ENCODE data around the gene ALOX12B.

The ALOX12B gene

GRCh38 chr17:8048236-8048635 is 39.3 kb downstream of the ALOX12B start:
- H3K27me3 ChIP-seq (ENCODE audit: insufficient read depth, low read depth): no peaks in the 10 kb centered on the region
- H3K4me2 ChIP-seq: no peak overlapping the region
- H4K20me1 ChIP-seq (ENCODE audit: insufficient read depth): no peaks in the 10 kb centered on the region
- TF ChIP-seq CTCF (conservative IDR thresholded peaks at IDR 0.05; ENCODE audit: low read depth, low read length): no peak
- no peak overlapping the region for H3K4me3 ChIP-seq (IDR thresholded peaks at IDR 0.05; ENCODE audit: insufficient read depth, low read depth, low read length)
- no peak overlapping the region for H3K9ac ChIP-seq
- no peaks in the 10 kb centered on the region for H3K4me1 ChIP-seq (ENCODE audit: low read depth, poor library complexity, severe bottlenecking)
- H3K79me2 ChIP-seq (ENCODE audit: insufficient read depth, low read depth): no peaks in the 10 kb centered on the region
- H3K27ac ChIP-seq: no peak overlapping the region
- H2AFZ ChIP-seq (ENCODE audit: low read depth): no peak overlapping the region
- no peaks in the 10 kb centered on the region for H3K36me3 ChIP-seq (ENCODE audit: insufficient read depth)

GRCh38 chr17:8047769-8048110 is 39.8 kb downstream of the ALOX12B start:
- no peaks in the 10 kb centered on the region for H4K20me1 ChIP-seq (ENCODE audit: insufficient read depth)
- H3K27ac ChIP-seq: no peak overlapping the region
- no peak overlapping the region for H2AFZ ChIP-seq (ENCODE audit: low read depth)
- no peaks in the 10 kb centered on the region for H3K27me3 ChIP-seq (ENCODE audit: insufficient read depth, low read depth)
- H3K9ac ChIP-seq: no peak overlapping the region
- no peak overlapping the region for H3K4me3 ChIP-seq (IDR thresholded peaks at IDR 0.05; ENCODE audit: insufficient read depth, low read depth, low read length)
- TF ChIP-seq CTCF (conservative IDR thresholded peaks at IDR 0.05; ENCODE audit: low read depth, low read length): no peak
- H3K36me3 ChIP-seq (ENCODE audit: insufficient read depth): no peaks in the 10 kb centered on the region
- no peaks in the 10 kb centered on the region for H3K79me2 ChIP-seq (ENCODE audit: insufficient read depth, low read depth)
- H3K4me1 ChIP-seq (ENCODE audit: low read depth, poor library complexity, severe bottlenecking): no peaks in the 10 kb centered on the region
- H3K4me2 ChIP-seq: no peak overlapping the region

- H3K9ac ChIP-seq: no peak overlapping the region
- H3K27ac ChIP-seq: no peak overlapping the region
- H3K4me1 ChIP-seq (ENCODE audit: low read depth, poor library complexity, severe bottlenecking): no peaks in the 10 kb centered on the region
- no peaks in the 10 kb centered on the region for H3K27me3 ChIP-seq (ENCODE audit: insufficient read depth, low read depth)
- no peak for TF ChIP-seq CTCF (conservative IDR thresholded peaks at IDR 0.05; ENCODE audit: low read depth, low read length)
- no peaks in the 10 kb centered on the region for H3K36me3 ChIP-seq (ENCODE audit: insufficient read depth)
- H3K4me2 ChIP-seq: no peak overlapping the region
- H3K4me3 ChIP-seq (IDR thresholded peaks at IDR 0.05; ENCODE audit: insufficient read depth, low read depth, low read length): no peak overlapping the region
- no peaks in the 10 kb centered on the region for H4K20me1 ChIP-seq (ENCODE audit: insufficient read depth)
- H3K79me2 ChIP-seq (ENCODE audit: insufficient read depth, low read depth): no peaks in the 10 kb centered on the region
- no peak overlapping the region for H2AFZ ChIP-seq (ENCODE audit: low read depth)
Observed at GRCh38 chr17:8046929-8047768, 40.4 kb downstream of the ALOX12B start.

- Histone ChIP-seq H3K27ac (no peak overlapping the region), H3K4me1 (ENCODE audit: low read depth, poor library complexity, severe bottlenecking) (no peaks in the 10 kb centered on the region), H3K79me2 (ENCODE audit: insufficient read depth, low read depth) (no peaks in the 10 kb centered on the region), H3K4me2 (no peak overlapping the region), H2AFZ (ENCODE audit: low read depth) (no peak overlapping the region), H3K9ac (no peak overlapping the region), H3K4me3 (IDR thresholded peaks at IDR 0.05; ENCODE audit: insufficient read depth, low read depth, low read length) (no peak overlapping the region), H3K27me3 (ENCODE audit: insufficient read depth, low read depth) (no peaks in the 10 kb centered on the region), H3K36me3 (ENCODE audit: insufficient read depth) (no peaks in the 10 kb centered on the region), H4K20me1 (ENCODE audit: insufficient read depth) (no peaks in the 10 kb centered on the region)
- no peak for TF ChIP-seq CTCF (conservative IDR thresholded peaks at IDR 0.05; ENCODE audit: low read depth, low read length)
Observed at GRCh38 chr17:8046306-8046928, 41.1 kb downstream of the ALOX12B start.

All from KMS-11 (cell line).